ENCODE data around the gene FOXL2. TPM values are rescaled to one million over a fixed set of nuclear protein-coding genes. Genes with fewer than 3 reads are reported as not detected.
A peak's percentile ranks its signal among the peaks of the same experiment; 100 is the strongest.

Gene FOXL2
- total RNA-seq, 4 donors from 2014 or later, result not detected

DNA sequence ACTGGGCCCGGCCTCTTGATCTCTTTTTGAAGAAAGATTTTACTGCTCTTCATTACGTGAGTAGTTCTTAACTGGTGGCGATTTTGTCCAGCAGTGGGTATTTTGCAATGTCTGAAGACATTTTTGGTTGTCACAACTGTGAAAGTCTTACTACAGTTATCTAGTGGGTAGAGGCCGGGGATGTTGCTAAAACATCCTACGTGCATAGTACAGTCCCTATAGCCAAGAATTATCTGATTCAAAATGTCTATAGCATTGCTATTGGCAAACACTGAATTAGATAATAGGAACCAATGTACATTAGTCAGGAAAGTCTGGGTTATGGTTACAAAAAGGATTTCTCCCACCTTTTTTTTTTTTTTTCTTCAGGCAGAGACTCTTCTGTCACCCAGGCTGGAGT lies 38.1 kb downstream of the FOXL2 start:
- TF ChIP-seq, protein P1, sequence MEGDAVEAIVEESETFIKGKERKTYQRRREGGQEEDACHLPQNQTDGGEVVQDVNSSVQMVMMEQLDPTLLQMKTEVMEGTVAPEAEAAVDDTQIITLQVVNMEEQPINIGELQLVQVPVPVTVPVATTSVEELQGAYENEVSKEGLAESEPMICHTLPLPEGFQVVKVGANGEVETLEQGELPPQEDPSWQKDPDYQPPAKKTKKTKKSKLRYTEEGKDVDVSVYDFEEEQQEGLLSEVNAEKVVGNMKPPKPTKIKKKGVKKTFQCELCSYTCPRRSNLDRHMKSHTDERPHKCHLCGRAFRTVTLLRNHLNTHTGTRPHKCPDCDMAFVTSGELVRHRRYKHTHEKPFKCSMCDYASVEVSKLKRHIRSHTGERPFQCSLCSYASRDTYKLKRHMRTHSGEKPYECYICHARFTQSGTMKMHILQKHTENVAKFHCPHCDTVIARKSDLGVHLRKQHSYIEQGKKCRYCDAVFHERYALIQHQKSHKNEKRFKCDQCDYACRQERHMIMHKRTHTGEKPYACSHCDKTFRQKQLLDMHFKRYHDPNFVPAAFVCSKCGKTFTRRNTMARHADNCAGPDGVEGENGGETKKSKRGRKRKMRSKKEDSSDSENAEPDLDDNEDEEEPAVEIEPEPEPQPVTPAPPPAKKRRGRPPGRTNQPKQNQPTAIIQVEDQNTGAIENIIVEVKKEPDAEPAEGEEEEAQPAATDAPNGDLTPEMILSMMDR (IDR thresholded peaks at IDR 0.05), result no peak
- TF ChIP-seq POLR2A (IDR thresholded peaks at IDR 0.05), result no peak
- 91 to 92% methylated on average over 5 of the region's 5 CpGs for WGBS, 2 donors
- Histone ChIP-seq H3K4me1 (no peaks in the 10 kb centered on the region), H3K27ac (no peak overlapping the region), H3K36me3 (no peaks in the 10 kb centered on the region), H3K27me3 (no peaks in the 10 kb centered on the region), H3K4me3 (replicated peaks in 1 of 3) (no peak overlapping the region), H3K9me3 (no peaks in the 10 kb centered on the region)
- intact Hi-C loops (cut with DNase I), result no loop called here
- no peak for DNase-seq

DNA sequence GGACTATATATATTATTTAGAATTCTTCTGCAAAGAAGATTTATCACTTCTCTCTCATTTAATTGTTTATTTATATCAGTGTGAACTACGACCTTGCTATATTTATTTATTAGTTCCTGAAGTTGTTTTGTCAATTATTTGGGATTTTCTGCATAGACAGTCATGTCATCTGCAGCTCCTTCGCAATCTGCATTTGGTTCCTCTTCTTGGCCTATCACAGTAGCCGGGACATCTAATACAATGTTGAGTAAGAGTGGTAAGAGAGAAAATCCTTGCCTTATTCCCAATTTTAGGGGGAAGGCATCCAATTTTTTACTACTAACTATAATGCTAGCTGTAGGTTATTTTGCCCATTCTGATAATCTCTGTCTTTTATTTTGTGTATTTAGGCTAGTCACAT lies 39.4 kb downstream of the FOXL2 start:
- H3K27me3 ChIP-seq, result no peaks in the 10 kb centered on the region
- TF ChIP-seq, protein P1 (IDR thresholded peaks at IDR 0.05), result no peak
- DNase-seq, result no peak
- 92 to 96% methylated on average over 3 of the region's 3 CpGs for WGBS, 2 donors
- no peak overlapping the region for H3K4me3 ChIP-seq (replicated peaks in 1 of 3)
- no peaks in the 10 kb centered on the region for H3K4me1 ChIP-seq
- no peaks in the 10 kb centered on the region for H3K9me3 ChIP-seq
- H3K36me3 ChIP-seq, result no peaks in the 10 kb centered on the region
- intact Hi-C loops (cut with DNase I), result no loop called here
- no peak overlapping the region for H3K27ac ChIP-seq

GRCh38 chr3:138902171-138902570 lies 44.8 kb downstream of the FOXL2 start:
- no peak for DNase-seq
- 89 to 91% methylated on average over 1 of the region's 1 CpG for WGBS, 2 donors
- Histone ChIP-seq H3K27ac (no peak overlapping the region), H3K9me3 (no peaks in the 10 kb centered on the region), H3K36me3 (no peaks in the 10 kb centered on the region), H3K4me1 (peaks cover 25 to 28% of the 10 kb centered on the region in 2 donors), H3K4me3 (replicated peaks in 1 of 3) (no peak overlapping the region), H3K27me3 (no peaks in the 10 kb centered on the region)
- TF ChIP-seq, protein P1 (IDR thresholded peaks at IDR 0.05), result no peak
- TF ChIP-seq POLR2A (IDR thresholded peaks at IDR 0.05), result no peak
- intact Hi-C loops (cut with DNase I), result no loop called here

- Histone ChIP-seq H3K9me3 (no peaks in the 10 kb centered on the region), H3K27ac (no peak overlapping the region), H3K4me3 (replicated peaks in 1 of 3) (no peak overlapping the region), H3K4me1 (peaks cover 25 to 28% of the 10 kb centered on the region in 2 donors), H3K27me3 (no peaks in the 10 kb centered on the region), H3K36me3 (no peaks in the 10 kb centered on the region)
- WGBS, 2 donors, result 79 to 80% methylated on average over 8 of the region's 8 CpGs
- intact Hi-C loops (cut with DNase I), result no loop called here
- TF ChIP-seq POLR2A (IDR thresholded peaks at IDR 0.05), result no peak
- TF ChIP-seq, protein P1 (IDR thresholded peaks at IDR 0.05), result no peak
- no peak for DNase-seq
These were observed 45.4 kb downstream of the FOXL2 start for GRCh38 chr3:138901567-138901966.

DNA sequence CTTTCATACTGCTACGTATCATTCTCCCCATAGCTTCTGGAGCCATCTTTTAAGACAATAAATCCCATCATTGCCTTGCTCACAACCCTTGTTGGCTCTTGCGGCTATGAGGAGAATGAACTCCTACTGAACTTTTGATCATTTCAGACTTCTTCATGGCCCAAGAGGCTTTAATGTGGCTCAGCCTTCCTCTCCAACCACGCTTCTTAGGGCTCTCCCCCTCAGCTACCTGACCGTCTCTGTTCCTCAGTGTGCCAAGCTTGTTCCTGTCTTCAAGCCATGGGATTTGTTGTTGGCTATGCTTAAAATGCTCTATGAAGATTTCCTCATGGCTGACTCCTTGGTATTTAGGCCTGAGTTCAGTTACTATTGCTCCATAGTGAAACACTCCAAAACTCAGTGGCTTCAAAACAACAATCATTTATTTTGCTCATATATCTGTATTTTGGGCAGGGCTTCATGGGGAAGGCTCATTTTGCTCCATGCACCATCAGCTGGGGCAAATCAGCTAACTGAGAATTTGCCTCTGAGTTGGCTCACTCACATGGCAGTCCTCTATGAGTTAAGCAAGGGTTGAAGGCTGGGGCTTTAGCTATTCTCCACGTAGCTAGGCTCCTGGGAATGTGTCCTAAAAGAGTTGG lies 47.5 kb downstream of the FOXL2 start:
- TF ChIP-seq POLR2A (IDR thresholded peaks at IDR 0.05), result no peak
- TF ChIP-seq, protein P1 (IDR thresholded peaks at IDR 0.05), result no peak
- Histone ChIP-seq H3K9me3 (no peaks in the 10 kb centered on the region), H3K27me3 (no peaks in the 10 kb centered on the region), H3K4me1 (peaks cover 25 to 28% of the 10 kb centered on the region in 2 donors), H3K4me3 (replicated peaks in 1 of 3) (no peak overlapping the region), H3K36me3 (no peaks in the 10 kb centered on the region), H3K27ac (peak overlapping the region; percentile 76 to 87 (median 83))
- DNase-seq, result peak; percentile 54
- 38 to 39% methylated on average over 5 of the region's 5 CpGs for WGBS, 2 donors
- intact Hi-C loops (cut with DNase I), result loop anchor here (5.0 kb wide), 1 partner anchor 47 kb away; no protein-coding TSS in a partner anchor

Measured in thyroid gland (tissue), 4 donors.